Colonic mucosa (tissue), 4 donors: ENCODE measurements around the gene FRMD5. TPM values are rescaled to one million over a fixed set of nuclear protein-coding genes. Genes with fewer than 3 reads are reported as not detected.

Experiments
- DNase-seq: peaks from one replicate; pipeline ENCODE4 v3.0.0-alpha.2; 2020
- H3K27ac ChIP-seq: fragments of 200-600 bp; one replicate; pipeline ENCODE4 v1.8.0; 2021
- H3K27me3 ChIP-seq: fragments of 200-600 bp; one replicate; pipeline ENCODE4 v1.8.0; 2021
- H3K36me3 ChIP-seq: fragments of 200-600 bp; one replicate; pipeline ENCODE4 v1.8.0; 2021
- H3K4me1 ChIP-seq: fragments of 200-600 bp; one replicate; pipeline ENCODE4 v1.8.0; 2021; ENCODE audit warnings: mild to moderate bottlenecking
- H3K4me3 ChIP-seq: fragments of 200-600 bp; one replicate; pipeline ENCODE4 v1.8.0; 2021
- H3K9ac ChIP-seq, 2 donors: one replicate each; pipeline ENCODE4 v1.7.0; 2013; ENCODE audit warnings: control low read depth in 2 of 2, low read depth in 2 of 2, low read length in 2 of 2
- H3K9me3 ChIP-seq: fragments of 200-600 bp; one replicate; pipeline ENCODE4 v1.8.0; 2021
- CTCF ChIP-seq: fragments of 200-600 bp; IDR thresholded peaks from one replicate; pipeline ENCODE4 v1.8.0; 2022; ENCODE audit warnings: antibody characterized with exemption, mild to moderate bottlenecking
- intact Hi-C: fragments of 100-400 bp; cut with DNase I; formaldehyde crosslinking; loops from one replicate; pipeline ENCODE4 v1.14.1; 2022
- total RNA-seq, 2 donors: library from RNA; stranded (reverse); fragmentation: NEBNext Ultra II Directional in 1 of 2; extraction: Animal tissue kit (Norgen Biotek cat#: 25700) in 1 of 2; gene quantifications; one replicate each; pipeline ENCODE4 v1.2.1, GENCODE V29; 2021
- donor health status: healthy.
- donor health status: DM: no; HTN: no; CAD: no.
- donor health status: DM: no; HTN: no; CAD: no.

The FRMD5 gene
- total RNA-seq, 2 donors from 2014 or later = 2.9 to 3.4 TPM

DNA sequence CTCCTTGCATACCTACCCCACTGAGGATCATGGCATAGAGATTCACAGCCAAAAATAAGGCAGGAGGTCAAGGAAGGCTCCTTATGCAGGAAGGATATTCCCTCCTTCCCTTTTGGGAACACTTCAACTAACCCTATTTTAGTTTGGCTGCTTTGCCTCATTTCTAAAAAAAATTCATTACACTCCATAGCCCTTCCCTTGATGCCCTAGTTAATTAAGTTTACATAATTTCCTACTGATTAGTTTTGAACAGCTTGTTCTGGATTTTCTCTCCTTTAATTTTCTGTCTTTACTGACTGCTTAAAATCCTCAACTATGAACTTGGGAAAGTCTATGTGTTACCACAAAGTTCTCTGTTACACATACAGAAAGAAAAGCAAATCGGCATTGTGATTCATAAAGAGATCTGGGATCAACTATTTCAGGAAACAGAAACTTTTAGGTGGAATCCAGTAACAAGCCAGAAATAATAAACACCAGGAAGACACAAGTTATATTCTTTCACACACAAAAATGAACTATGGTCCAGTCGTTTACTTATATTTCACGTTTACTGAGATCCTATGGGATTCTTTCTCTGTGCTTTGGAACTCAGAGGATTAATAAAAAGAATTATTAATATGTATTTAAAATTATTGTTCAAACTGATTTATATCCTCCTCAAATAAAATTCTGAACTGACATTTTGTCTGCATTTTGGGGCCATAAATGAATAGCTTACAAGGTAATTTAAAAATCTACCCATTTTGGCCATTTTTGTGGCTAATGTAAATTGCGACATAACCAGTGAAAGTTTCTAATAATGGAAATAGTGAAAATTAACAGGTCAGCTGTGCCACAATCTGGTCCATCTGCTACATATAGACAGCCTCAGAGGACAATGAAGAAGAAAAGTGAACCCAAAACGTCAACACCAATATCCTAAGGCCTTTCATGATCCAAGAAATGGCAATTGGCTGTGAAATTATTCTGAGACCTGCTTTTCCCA, 113.8 kb downstream of the FRMD5 start:
- TF ChIP-seq CTCF = no peak
- no peaks in the 10 kb centered on the region for H3K36me3 ChIP-seq
- no peaks in the 10 kb centered on the region for H3K27me3 ChIP-seq
- no peaks in the 10 kb centered on the region for H3K9me3 ChIP-seq
- H3K4me3 ChIP-seq = no peak overlapping the region
- no peak for DNase-seq
- intact Hi-C loops = no loop called here
- H3K27ac ChIP-seq = no peak overlapping the region
- H3K4me1 ChIP-seq = no peaks in the 10 kb centered on the region
- H3K9ac ChIP-seq = no peak overlapping the region

DNA sequence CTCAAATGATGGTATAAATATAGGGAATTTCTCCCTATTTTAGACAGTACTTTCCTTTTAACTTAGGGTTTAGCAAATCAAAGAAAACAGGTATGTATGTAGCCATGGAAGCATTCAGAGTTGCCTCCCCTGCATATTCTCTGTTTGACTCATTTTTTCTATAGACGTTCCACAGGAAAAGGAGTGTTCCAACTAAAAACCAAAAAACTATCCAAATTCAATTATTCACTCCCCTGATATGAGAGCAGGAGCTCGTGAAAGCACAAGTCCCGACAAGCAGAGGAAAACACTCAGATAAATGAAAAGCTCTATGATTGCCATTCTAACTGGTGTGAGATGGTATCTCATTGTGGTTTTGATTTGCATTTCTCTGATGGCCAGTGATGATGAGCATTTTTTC, 119.5 kb downstream of the FRMD5 start:
- Histone ChIP-seq H3K9me3 (no peaks in the 10 kb centered on the region), H3K4me3 (no peak overlapping the region), H3K27ac (no peak overlapping the region), H3K9ac (no peak overlapping the region), H3K36me3 (no peaks in the 10 kb centered on the region), H3K27me3 (no peaks in the 10 kb centered on the region), H3K4me1 (no peaks in the 10 kb centered on the region)
- DNase-seq = no peak
- TF ChIP-seq CTCF = no peak
- intact Hi-C loops = no loop called here

DNA sequence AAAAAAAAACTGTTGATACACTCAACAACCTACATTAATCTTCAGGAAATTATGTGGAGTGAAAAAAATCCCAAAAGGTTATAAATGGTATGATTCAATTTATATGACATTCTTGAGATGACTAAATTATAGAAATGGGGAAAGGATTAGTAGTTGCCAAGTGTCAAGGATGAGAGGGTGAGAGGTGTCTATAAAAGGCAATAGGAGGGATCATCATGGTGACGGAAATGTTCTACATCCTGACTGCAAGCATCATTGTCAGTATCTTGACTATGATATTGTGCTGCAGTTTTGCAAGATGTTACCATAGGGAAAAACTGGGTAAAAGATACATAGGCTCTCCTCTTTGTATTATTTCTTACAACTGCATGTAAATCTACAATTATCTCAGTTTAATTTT, 125.6 kb downstream of the FRMD5 start:
- H3K9ac ChIP-seq = no peak overlapping the region
- DNase-seq = no peak
- intact Hi-C loops = no loop called here
- no peak overlapping the region for H3K27ac ChIP-seq
- H3K4me1 ChIP-seq = no peaks in the 10 kb centered on the region
- H3K36me3 ChIP-seq = no peaks in the 10 kb centered on the region
- no peak for TF ChIP-seq CTCF
- H3K4me3 ChIP-seq = no peak overlapping the region
- H3K9me3 ChIP-seq = no peaks in the 10 kb centered on the region
- H3K27me3 ChIP-seq = no peaks in the 10 kb centered on the region

- DNase-seq = no peak
- no peaks in the 10 kb centered on the region for H3K4me1 ChIP-seq
- H3K9ac ChIP-seq = no peak overlapping the region
- no peaks in the 10 kb centered on the region for H3K36me3 ChIP-seq
- no peak overlapping the region for H3K4me3 ChIP-seq
- TF ChIP-seq CTCF = no peak
- no peaks in the 10 kb centered on the region for H3K27me3 ChIP-seq
- H3K27ac ChIP-seq = no peak overlapping the region
- intact Hi-C loops = no loop called here
- H3K9me3 ChIP-seq = no peaks in the 10 kb centered on the region
Observed at GRCh38 chr15:44068347-44068746, 126.7 kb downstream of the FRMD5 start.

DNA sequence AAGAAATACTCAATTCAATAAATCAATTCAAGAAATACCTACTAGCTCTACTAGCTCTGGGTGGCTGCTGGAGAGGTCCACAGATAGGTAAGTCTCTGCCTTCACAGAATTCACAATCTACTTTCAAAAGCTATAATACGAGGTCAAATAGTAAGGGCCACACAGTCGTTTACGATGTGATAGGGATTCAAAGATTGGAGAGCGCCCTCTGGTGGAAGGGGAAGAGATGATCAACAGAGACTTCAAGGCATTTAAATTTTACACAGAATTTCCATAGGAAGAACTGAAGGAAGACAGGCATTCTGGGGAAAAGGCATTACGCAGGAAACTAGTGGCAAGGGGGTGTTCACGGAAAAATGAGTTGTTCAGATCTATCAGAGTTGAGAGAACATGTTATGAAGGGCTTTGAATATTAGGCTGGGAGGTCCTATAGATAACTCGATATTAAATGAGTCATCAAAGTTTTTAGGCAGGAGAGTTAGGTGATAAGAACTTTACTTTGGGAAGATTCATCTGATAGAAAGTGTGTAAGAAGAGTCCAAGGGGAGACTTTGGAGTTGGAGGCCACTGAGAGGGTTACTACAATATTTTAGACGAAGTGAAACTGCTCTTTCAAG, 128.8 kb downstream of the FRMD5 start:
- no peak overlapping the region for H3K4me3 ChIP-seq
- no peaks in the 10 kb centered on the region for H3K9me3 ChIP-seq
- no peaks in the 10 kb centered on the region for H3K4me1 ChIP-seq
- peak; percentile 72 for DNase-seq
- H3K27me3 ChIP-seq = no peaks in the 10 kb centered on the region
- no peak overlapping the region for H3K9ac ChIP-seq
- intact Hi-C loops = no loop called here
- no peak overlapping the region for H3K27ac ChIP-seq
- no peaks in the 10 kb centered on the region for H3K36me3 ChIP-seq
- TF ChIP-seq CTCF = peak; percentile 60
